Activated B cell treated with CpG ODN at 0.5 μM for 24 hours (primary cell): ENCODE results near the gene MOB4. TPM values are rescaled to one million over a fixed set of nuclear protein-coding genes. Genes with fewer than 3 reads are reported as not detected.
A peak's percentile ranks its signal among the peaks of the same experiment; 100 is the strongest.

Experiments used
- ATAC-seq: fragments of 200-7000 bp; cut with Tn5 transposase; one replicate; pipeline ENCODE4 v1.10.0; 2021; ENCODE audit warnings: low read depth, mild to moderate bottlenecking, moderate library complexity
- CTCF ChIA-PET: fragments of 350-600 bp; sonication (Branson Sonifier 250); formaldehyde crosslinking; loops from one replicate; lab custom pipeline; 2021; ENCODE audit warnings: antibody characterized with exemption; lab: Charles Lee
- POLR2A ChIA-PET: fragments of 350-600 bp; sonication (Branson Sonifier 250); formaldehyde crosslinking; loops from one replicate; lab custom pipeline; 2021; ENCODE audit warnings: antibody characterized with exemption; lab: Charles Lee
- DNase-seq: peaks from one replicate; pipeline ENCODE4 v3.0.0; 2022
- H3K27ac Mint-ChIP-seq: one replicate; pipeline ENCODE4 v1.8.0; 2020; ENCODE audit warnings: mixed read lengths
- H3K27me3 Mint-ChIP-seq: one replicate; pipeline ENCODE4 v1.8.0; 2021; ENCODE audit warnings: mixed read lengths
- H3K36me3 Mint-ChIP-seq: one replicate; pipeline ENCODE4 v1.8.0; 2021; ENCODE audit warnings: low read depth, mixed read lengths
- H3K4me1 Mint-ChIP-seq: one replicate; pipeline ENCODE4 v1.8.0; 2021; ENCODE audit warnings: mixed read lengths
- H3K4me3 Mint-ChIP-seq: one replicate; pipeline ENCODE4 v1.8.0; 2020; ENCODE audit warnings: mild to moderate bottlenecking, mixed read lengths
- H3K9me3 Mint-ChIP-seq: one replicate; pipeline ENCODE4 v1.8.0; 2020; ENCODE audit warnings: mixed read lengths
- intact Hi-C: fragments of 100-400 bp; cut with micrococcal nuclease; formaldehyde crosslinking; loops from one replicate; pipeline ENCODE4 v1.15.1; 2024
- total RNA-seq: library from RNA; stranded (reverse); gene quantifications from 2 replicates; pipeline ENCODE4 v1.2.3, GENCODE V29; 2022
- TF ChIP-seq, protein P1 (sequence below): fragments of 200-600 bp; IDR thresholded peaks from one replicate; pipeline ENCODE4 v1.8.0; 2022; ENCODE audit warnings: antibody characterized with exemption, mild to moderate bottlenecking

Gene MOB4
- total RNA-seq, 1 donor from 2014 or later: 22.1 TPM

GRCh38 chr2:197498235-197498936 lies 17.5 kb upstream of the MOB4 start:
- ATAC-seq (no peak), DNase-seq (no peak)
- Mint-ChIP-seq H3K36me3 (peaks cover 79% of the 10 kb centered on the region), H3K4me1 (peaks cover 57% of the 10 kb centered on the region), H3K4me3 (peak overlapping the region; percentile 97), H3K9me3 (no peaks in the 10 kb centered on the region), H3K27ac (peak overlapping the region; percentile 94), H3K27me3 (no peaks in the 10 kb centered on the region)
- POLR2A ChIA-PET: interaction anchor here (1.0 to 7.5 kb wide), 8 partner anchors 7 to 64 kb away, joined by 3 to 173 read pairs (median 12); partner anchors contain the start of genes COQ10B, MOB4 and SF3B1
- CTCF ChIA-PET: no interaction called here
- intact Hi-C loops: loop anchor here (5.0 kb wide), 3 partner anchors 34 to 799 kb away; no protein-coding TSS in a partner anchor
- TF ChIP-seq, protein P1, sequence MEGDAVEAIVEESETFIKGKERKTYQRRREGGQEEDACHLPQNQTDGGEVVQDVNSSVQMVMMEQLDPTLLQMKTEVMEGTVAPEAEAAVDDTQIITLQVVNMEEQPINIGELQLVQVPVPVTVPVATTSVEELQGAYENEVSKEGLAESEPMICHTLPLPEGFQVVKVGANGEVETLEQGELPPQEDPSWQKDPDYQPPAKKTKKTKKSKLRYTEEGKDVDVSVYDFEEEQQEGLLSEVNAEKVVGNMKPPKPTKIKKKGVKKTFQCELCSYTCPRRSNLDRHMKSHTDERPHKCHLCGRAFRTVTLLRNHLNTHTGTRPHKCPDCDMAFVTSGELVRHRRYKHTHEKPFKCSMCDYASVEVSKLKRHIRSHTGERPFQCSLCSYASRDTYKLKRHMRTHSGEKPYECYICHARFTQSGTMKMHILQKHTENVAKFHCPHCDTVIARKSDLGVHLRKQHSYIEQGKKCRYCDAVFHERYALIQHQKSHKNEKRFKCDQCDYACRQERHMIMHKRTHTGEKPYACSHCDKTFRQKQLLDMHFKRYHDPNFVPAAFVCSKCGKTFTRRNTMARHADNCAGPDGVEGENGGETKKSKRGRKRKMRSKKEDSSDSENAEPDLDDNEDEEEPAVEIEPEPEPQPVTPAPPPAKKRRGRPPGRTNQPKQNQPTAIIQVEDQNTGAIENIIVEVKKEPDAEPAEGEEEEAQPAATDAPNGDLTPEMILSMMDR: no peak

GRCh38 chr2:197498937-197499593 lies 16.8 kb upstream of the MOB4 start:
- H3K4me3 Mint-ChIP-seq: peak overlapping the region; percentile 97
- peaks cover 80% of the 10 kb centered on the region for H3K36me3 Mint-ChIP-seq
- peaks cover 59% of the 10 kb centered on the region for H3K4me1 Mint-ChIP-seq
- TF ChIP-seq, protein P1: no peak
- H3K9me3 Mint-ChIP-seq: no peaks in the 10 kb centered on the region
- peak; percentile 47 for DNase-seq
- peak overlapping the region; percentile 94 for H3K27ac Mint-ChIP-seq
- no peaks in the 10 kb centered on the region for H3K27me3 Mint-ChIP-seq
- no peak for ATAC-seq
- intact Hi-C loops: loop anchor here (1.0 to 5.0 kb wide), 4 partner anchors 33 to 798 kb away; partner anchors contain the start of gene MARS2
- ChIA-PET CTCF (interaction anchor here (1.0 to 1.3 kb wide), 2 partner anchors 9 to 386 kb away, joined by 3 to 4 read pairs; no protein-coding TSS in a partner anchor), POLR2A (interaction anchor here (0.6 to 7.5 kb wide), 17 partner anchors 8 to 1842 kb away, joined by 3 to 173 read pairs (median 5); partner anchors contain the start of genes CCDC150, COQ10B, GTF3C3 and MARS2)

DNA sequence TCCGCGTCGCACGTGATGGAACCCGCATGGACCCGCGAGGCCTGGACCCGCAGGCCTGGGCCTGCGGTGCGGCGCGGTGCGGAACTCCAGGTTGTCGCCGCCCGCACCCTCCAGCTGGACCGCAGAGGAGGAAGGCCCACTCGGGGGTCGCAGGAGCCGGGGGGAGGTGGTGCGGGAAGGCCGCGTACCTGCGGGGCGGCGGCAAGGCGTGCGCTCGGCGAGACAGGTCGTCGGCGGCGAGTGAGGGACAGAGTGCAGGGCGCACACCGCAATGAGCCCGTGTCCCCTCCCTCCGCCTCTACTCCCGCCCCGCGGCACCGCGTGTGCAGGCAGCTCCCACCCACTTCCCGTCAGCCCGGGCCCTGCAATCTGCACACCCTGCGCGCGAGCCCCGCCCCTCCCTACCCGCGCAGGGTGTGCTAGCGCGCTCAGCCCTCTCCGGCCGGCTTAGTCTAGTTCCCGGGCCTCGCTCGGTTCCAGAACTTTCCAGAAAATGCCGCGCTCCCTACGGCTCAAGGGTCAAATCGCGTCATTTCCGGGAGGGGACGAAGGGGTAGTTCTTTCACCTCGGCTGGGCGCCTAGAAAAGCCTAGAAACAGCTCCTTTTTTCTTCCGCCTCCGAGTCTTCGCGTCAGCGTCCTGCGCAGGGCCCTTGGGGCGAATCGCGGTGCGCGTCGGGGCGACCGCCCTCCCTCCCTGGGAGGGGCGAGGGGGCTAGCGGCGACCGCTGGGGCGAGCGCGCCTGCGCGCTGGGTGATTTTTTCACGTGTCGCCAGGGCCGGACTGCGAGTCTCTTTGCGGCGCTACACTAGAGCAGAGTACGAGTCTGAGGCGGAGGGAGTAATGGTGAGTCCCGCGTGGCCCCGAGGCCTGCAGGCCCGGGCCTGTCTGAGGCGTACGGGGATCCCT lies 16.0 kb upstream of the MOB4 start, which contains the start of the genes HSPD1 and HSPE1:
Gene HSPD1 (minus strand): TSS at position 247 of the 909 bp plus-strand sequence. CDS start 992 bp downstream, outside the sequence.
Gene HSPE1 (plus strand): TSS at position 786 of the 909 bp plus-strand sequence. CDS start 58 bp downstream, at position 844.
- DNase-seq: peak; percentile 93
- POLR2A ChIA-PET: interaction anchor here (0.5 to 7.5 kb wide), 27 partner anchors 9 to 1849 kb away, joined by 3 to 173 read pairs (median 4); partner anchors contain the start of genes CCDC150, COQ10B, GTF3C3 and MARS2
- H3K4me1 Mint-ChIP-seq: peaks cover 59% of the 10 kb centered on the region
- CTCF ChIA-PET: interaction anchor here (1.0 to 1.3 kb wide), 2 partner anchors 8 to 386 kb away, joined by 3 to 4 read pairs; no protein-coding TSS in a partner anchor
- intact Hi-C loops: loop anchor here (1.0 to 10.0 kb wide), 11 partner anchors 15 to 1329 kb away; partner anchors contain the start of genes CCDC150, COQ10B, GTF3C3 and MARS2
- TF ChIP-seq, protein P1: no peak
- no peaks in the 10 kb centered on the region for H3K27me3 Mint-ChIP-seq
- no peaks in the 10 kb centered on the region for H3K9me3 Mint-ChIP-seq
- peak within 1 kb of the TSS; percentile 97 for H3K4me3 Mint-ChIP-seq
- H3K36me3 Mint-ChIP-seq: peaks cover 80% of the 10 kb centered on the region
- peak; percentile 84 for ATAC-seq
- H3K27ac Mint-ChIP-seq: peak within 1 kb of the TSS; percentile 94

DNA sequence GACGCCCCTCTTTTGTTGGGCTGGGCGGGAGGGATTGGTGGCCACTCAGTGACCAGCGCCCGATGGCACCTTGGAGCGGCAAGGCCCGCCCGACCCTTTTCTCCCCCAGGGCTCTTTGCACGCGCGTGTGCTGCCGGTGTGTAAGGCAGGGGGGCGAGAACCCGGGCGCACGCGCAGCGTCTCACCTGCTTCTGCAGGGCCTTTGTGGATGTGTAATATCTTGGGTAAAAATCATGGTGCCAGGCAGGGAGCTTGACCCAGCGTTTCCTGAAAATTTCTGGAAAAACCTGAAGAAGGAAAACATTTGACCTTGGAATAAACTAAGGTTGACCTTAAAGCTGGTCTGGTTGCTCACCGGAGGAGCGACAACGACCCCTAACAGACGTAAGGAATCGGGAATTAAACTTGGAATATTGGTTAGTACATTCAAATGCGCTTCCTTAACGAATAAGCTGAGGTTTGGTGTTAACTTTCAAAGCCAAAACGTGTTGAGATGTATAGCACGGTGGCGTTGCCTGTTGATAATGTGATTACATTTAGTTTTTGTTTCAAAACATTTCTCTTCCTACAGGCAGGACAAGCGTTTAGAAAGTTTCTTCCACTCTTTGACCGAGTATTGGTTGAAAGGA lies 15.2 kb upstream of the MOB4 start:
- TF ChIP-seq, protein P1: no peak
- H3K4me1 Mint-ChIP-seq: peaks cover 57% of the 10 kb centered on the region
- DNase-seq (no peak), ATAC-seq (peak; percentile 8)
- peak overlapping the region; percentile 97 for H3K4me3 Mint-ChIP-seq
- intact Hi-C loops: loop anchor here (1.0 to 10.0 kb wide), 7 partner anchors 15 to 1330 kb away; partner anchors contain the start of genes CCDC150, COQ10B, GTF3C3 and PGAP1
- H3K36me3 Mint-ChIP-seq: peaks cover 75% of the 10 kb centered on the region
- POLR2A ChIA-PET: interaction anchor here (0.7 to 7.5 kb wide), 20 partner anchors 8 to 1849 kb away, joined by 3 to 173 read pairs (median 4); partner anchors contain the start of genes CCDC150, COQ10B, GTF3C3 and MARS2
- peak overlapping the region; percentile 94 for H3K27ac Mint-ChIP-seq
- H3K27me3 Mint-ChIP-seq: no peaks in the 10 kb centered on the region
- no peaks in the 10 kb centered on the region for H3K9me3 Mint-ChIP-seq
- CTCF ChIA-PET: interaction anchor here (1.3 kb wide), 1 partner anchor 7 kb away, joined by 4 read pairs; no protein-coding TSS in a partner anchor
